HFFc6 (cell line): ENCODE measurements around the gene LRRC39. TPM values are rescaled to one million over a fixed set of nuclear protein-coding genes. Genes with fewer than 3 reads are reported as not detected.
A peak's percentile ranks its signal among the peaks of the same experiment; 100 is the strongest.

ENCODE experiments used
- DNase-seq: peaks from one replicate; pipeline ENCODE4 v3.0.0-alpha.2; 2018
- H3K27ac Mint-ChIP-seq: 2 replicates; pipeline ENCODE4 v1.8.0; 2020; ENCODE audit warnings: mild to moderate bottlenecking, mixed read lengths
- H3K27me3 Mint-ChIP-seq: 2 replicates; pipeline ENCODE4 v1.8.0; 2021; ENCODE audit warnings: mild to moderate bottlenecking, moderate library complexity, mixed read lengths; ENCODE audit not compliant: insufficient read depth
- H3K36me3 Mint-ChIP-seq: 2 replicates; pipeline ENCODE4 v1.8.0; 2021; ENCODE audit warnings: low read depth, mixed read lengths
- H3K4me1 Mint-ChIP-seq: 2 replicates; pipeline ENCODE4 v1.8.0; 2020; ENCODE audit warnings: low read depth, mixed read lengths
- H3K4me3 Mint-ChIP-seq: 2 replicates; pipeline ENCODE4 v1.8.0; 2020; ENCODE audit warnings: mild to moderate bottlenecking, moderate library complexity, mixed read lengths
- H3K9me3 Mint-ChIP-seq: 2 replicates; pipeline ENCODE4 v1.8.0; 2020; ENCODE audit warnings: mild to moderate bottlenecking, mixed read lengths
- total RNA-seq, 6 experiments: library from RNA; stranded (reverse); fragmentation: NEBNext Ultra II Directional; extraction: Animal tissue kit (Norgen Biotek cat#: 25700); gene quantifications; 2 replicates in 1 of 6; 3 replicates in 5 of 6; pipeline ENCODE4 v1.2.3, GENCODE V29; 2021
- TF ChIP-seq, protein P1 (sequence below): fragments of 200-600 bp; sonication (generic); IDR thresholded peaks from 2 replicates; pipeline ENCODE4 v1.5.0; 2021; ENCODE audit warnings: antibody characterized with exemption, mild to moderate bottlenecking

The LRRC39 gene
- total RNA-seq, 6 experiments from 2014 or later = 0.14 to 0.23 (median 0.15) TPM; not detected in 2

DNA sequence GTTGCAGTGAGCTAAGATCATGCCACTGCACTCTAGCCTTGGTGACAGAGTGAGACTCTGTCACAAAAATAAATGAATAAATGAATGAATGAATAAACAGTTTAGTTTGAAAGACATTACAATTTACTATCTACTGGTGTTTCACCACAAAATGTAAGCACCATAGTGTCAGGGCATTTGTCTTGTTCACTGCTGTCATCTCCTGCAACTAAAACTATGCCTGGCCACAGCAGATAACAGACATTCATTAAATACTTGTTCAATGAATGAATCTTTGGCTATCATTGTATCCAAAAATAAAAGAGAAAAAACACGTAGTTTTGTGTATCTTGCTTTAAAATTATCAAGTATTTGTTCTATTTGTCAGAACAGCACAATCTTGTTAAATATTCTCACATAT is 77.9 kb downstream of the LRRC39 start:
- H3K9me3 Mint-ChIP-seq = no peaks in the 10 kb centered on the region
- H3K36me3 Mint-ChIP-seq = peaks cover 7% of the 10 kb centered on the region
- no peaks in the 10 kb centered on the region for H3K27me3 Mint-ChIP-seq
- H3K4me1 Mint-ChIP-seq = peaks cover 14% of the 10 kb centered on the region
- TF ChIP-seq, protein P1, sequence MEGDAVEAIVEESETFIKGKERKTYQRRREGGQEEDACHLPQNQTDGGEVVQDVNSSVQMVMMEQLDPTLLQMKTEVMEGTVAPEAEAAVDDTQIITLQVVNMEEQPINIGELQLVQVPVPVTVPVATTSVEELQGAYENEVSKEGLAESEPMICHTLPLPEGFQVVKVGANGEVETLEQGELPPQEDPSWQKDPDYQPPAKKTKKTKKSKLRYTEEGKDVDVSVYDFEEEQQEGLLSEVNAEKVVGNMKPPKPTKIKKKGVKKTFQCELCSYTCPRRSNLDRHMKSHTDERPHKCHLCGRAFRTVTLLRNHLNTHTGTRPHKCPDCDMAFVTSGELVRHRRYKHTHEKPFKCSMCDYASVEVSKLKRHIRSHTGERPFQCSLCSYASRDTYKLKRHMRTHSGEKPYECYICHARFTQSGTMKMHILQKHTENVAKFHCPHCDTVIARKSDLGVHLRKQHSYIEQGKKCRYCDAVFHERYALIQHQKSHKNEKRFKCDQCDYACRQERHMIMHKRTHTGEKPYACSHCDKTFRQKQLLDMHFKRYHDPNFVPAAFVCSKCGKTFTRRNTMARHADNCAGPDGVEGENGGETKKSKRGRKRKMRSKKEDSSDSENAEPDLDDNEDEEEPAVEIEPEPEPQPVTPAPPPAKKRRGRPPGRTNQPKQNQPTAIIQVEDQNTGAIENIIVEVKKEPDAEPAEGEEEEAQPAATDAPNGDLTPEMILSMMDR = no peak
- peak; percentile 47 for DNase-seq
- H3K27ac Mint-ChIP-seq = peak overlapping the region; percentile 32; the same call in 1 of the 2 replicates
- no peak overlapping the region for H3K4me3 Mint-ChIP-seq

Other genes with a start within 250 kb of the LRRC39 start
- 10 to 100 TPM; 16.4 to 30.8 (median 25.2) TPM for gene SLC35A3, start 208.3 kb downstream of the LRRC39 start, total RNA-seq
- gene SASS6, start 45.3 kb downstream of the LRRC39 start, total RNA-seq = 1 to 10 TPM; 2.8 to 4.8 (median 4.2) TPM
- gene TRMT13, start 45.1 kb downstream of the LRRC39 start, total RNA-seq = 10 to 100 TPM in 5 of 6 experiments, 1 to 10 TPM in 1; 9.9 to 13.0 (median 12.0) TPM
- gene DBT, start 71.6 kb upstream of the LRRC39 start, total RNA-seq = 10 to 100 TPM in 3 of 6 experiments, 1 to 10 TPM in 3; 8.6 to 12.3 (median 10.2) TPM
- gene RTCA, start 88.0 kb upstream of the LRRC39 start, total RNA-seq = 10 to 100 TPM; 47.4 to 55.7 (median 53.2) TPM
- gene CDC14A, start 174.2 kb upstream of the LRRC39 start, total RNA-seq = 1 to 10 TPM; 2.4 to 5.1 (median 3.0) TPM